ENCODE data around the gene ARHGAP27. TPM values are rescaled to one million over a fixed set of nuclear protein-coding genes. Genes with fewer than 3 reads are reported as not detected.

The ARHGAP27 gene
- total RNA-seq, 1 donor from 2014 or later: 1.0 TPM

DNA sequence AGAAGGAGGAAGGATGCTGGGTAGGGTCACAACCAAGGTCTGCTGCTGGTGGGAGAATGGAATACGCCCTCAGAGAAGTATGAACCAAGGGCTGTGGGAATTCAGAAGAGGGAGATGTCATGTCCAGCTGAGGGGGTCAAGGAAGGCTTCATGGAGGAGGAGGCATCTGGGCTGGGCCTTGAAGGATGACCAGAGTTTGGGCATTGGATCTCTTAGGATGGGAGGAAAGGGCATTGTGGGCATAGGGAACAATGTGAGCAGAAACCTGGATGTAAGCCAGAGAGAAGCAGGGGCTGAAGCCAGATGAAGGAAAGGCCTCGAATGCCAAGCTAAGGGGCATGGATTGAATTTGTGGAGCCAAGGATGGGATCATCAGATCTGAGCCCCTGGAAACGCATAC lies 66.6 kb downstream of the ARHGAP27 start:
- Histone ChIP-seq H3K4me2 (no peak overlapping the region), H3K9me3 (ENCODE audit: low read depth) (no peaks in the 10 kb centered on the region), H3K4me3 (no peak overlapping the region), H3K4me1 (peaks cover 9% of the 10 kb centered on the region), H3F3A (ENCODE audit: low read depth) (peaks cover 16% of the 10 kb centered on the region), H3K27me3 (peaks cover 4% of the 10 kb centered on the region), H3K36me3 (no peaks in the 10 kb centered on the region), H3K27ac (no peak overlapping the region), H4K20me1 (ENCODE audit: low read depth) (no peaks in the 10 kb centered on the region), H3K9ac (no peak overlapping the region), H2AFZ (replicated peaks) (no peak overlapping the region), H3K79me2 (ENCODE audit: low read depth) (no peaks in the 10 kb centered on the region)
- peaks cover 9% of the 10 kb centered on the region for H3K27me3 Mint-ChIP-seq (ENCODE audit: insufficient read depth, low read depth)
- H3K36me3 Mint-ChIP-seq: no peaks in the 10 kb centered on the region
- H3K9me3 Mint-ChIP-seq: peaks cover 2% of the 10 kb centered on the region
- peak overlapping the region; percentile 83 for H3K27ac Mint-ChIP-seq
- H3K4me1 Mint-ChIP-seq: peaks cover 15% of the 10 kb centered on the region
- no peak for DNase-seq (ENCODE audit: low spot score)
- H3K4me3 Mint-ChIP-seq: peak overlapping the region; percentile 6
- TF ChIP-seq, protein P1, sequence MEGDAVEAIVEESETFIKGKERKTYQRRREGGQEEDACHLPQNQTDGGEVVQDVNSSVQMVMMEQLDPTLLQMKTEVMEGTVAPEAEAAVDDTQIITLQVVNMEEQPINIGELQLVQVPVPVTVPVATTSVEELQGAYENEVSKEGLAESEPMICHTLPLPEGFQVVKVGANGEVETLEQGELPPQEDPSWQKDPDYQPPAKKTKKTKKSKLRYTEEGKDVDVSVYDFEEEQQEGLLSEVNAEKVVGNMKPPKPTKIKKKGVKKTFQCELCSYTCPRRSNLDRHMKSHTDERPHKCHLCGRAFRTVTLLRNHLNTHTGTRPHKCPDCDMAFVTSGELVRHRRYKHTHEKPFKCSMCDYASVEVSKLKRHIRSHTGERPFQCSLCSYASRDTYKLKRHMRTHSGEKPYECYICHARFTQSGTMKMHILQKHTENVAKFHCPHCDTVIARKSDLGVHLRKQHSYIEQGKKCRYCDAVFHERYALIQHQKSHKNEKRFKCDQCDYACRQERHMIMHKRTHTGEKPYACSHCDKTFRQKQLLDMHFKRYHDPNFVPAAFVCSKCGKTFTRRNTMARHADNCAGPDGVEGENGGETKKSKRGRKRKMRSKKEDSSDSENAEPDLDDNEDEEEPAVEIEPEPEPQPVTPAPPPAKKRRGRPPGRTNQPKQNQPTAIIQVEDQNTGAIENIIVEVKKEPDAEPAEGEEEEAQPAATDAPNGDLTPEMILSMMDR (IDR thresholded peaks at IDR 0.05): no peak
- no peak for TF ChIP-seq EZH2phosphoT487 (IDR thresholded peaks at IDR 0.05)
- TF ChIP-seq EZH2 (IDR thresholded peaks at IDR 0.05): no peak

DNA sequence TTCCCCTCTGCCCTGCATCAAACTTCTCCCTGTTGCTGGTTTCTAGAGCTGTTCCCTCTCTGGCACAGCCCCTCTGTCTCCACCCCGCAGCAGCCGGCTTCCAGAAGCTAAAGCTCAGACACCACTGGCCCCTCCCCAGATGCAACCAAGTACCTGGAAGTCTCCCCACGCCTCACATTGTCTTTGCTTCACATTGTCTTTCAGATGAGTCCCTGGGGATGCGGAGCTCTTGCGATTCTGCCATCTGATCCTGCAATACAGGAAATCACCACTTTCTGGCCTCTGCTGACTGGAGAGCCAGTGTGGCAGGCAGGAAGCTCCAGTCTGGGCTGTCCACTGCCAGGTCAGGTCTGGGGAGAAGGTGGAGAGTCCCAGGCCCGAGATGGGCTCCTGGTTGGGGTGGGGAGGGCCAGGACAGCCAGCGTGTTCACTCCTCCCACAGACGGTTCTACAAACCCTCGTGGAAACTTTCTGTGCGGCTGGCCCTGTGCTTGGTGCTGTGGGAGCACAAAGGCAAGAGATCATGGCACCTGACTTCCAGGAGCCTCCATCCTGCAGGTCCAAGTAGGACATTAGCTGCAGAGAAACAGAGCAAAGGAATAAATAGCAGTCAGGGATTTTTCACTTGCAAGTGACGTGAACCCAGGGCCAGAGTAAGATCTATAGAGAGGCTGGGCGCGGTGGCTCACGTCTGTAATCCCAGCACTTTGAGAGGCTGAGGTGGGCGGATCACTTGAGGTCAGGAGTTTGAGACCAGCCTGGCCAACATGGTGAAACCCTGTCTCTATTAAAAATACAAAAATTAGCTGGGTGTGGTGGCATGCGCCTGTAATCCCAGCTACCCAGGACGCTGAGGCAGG lies 67.9 kb downstream of the ARHGAP27 start:
- Histone ChIP-seq H3K36me3 (no peaks in the 10 kb centered on the region), H3K9me3 (ENCODE audit: low read depth) (no peaks in the 10 kb centered on the region), H3K27ac (no peak overlapping the region), H3K27me3 (no peaks in the 10 kb centered on the region), H3K4me2 (peak overlapping the region; percentile 17), H3K4me1 (peaks cover 9% of the 10 kb centered on the region), H3K79me2 (ENCODE audit: low read depth) (no peaks in the 10 kb centered on the region), H4K20me1 (ENCODE audit: low read depth) (no peaks in the 10 kb centered on the region), H3K9ac (no peak overlapping the region), H2AFZ (replicated peaks) (peak overlapping the region; percentile 91), H3K4me3 (no peak overlapping the region), H3F3A (ENCODE audit: low read depth) (peaks cover 10% of the 10 kb centered on the region)
- TF ChIP-seq, protein P1 (IDR thresholded peaks at IDR 0.05): no peak
- TF ChIP-seq EZH2 (IDR thresholded peaks at IDR 0.05): no peak
- peak; percentile 66 for DNase-seq (ENCODE audit: low spot score)
- Mint-ChIP-seq H3K36me3 (no peaks in the 10 kb centered on the region), H3K4me3 (no peak overlapping the region), H3K9me3 (peaks cover 2% of the 10 kb centered on the region), H3K27me3 (ENCODE audit: insufficient read depth, low read depth) (peaks cover 9% of the 10 kb centered on the region), H3K4me1 (peaks cover 10% of the 10 kb centered on the region), H3K27ac (no peak overlapping the region)

DNA sequence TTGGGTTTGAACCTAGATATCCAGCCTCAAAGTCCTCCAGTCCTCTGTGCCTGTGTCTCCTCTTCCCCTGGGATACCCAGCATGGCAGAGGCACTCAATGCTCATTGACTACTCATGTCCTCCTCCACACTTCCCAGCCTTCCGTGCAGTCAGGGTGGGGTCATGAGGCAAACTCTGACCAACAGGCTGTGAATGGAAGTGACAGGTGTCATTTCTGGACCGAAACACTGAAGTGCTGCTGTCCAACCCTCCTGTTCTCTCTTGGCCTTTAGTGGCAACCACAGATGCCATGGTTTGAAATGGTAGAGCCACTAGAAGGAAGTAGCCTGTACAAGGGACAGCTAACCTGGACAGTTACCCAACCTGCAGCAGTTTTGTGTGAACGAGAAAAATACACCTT lies 69.2 kb downstream of the ARHGAP27 start:
- TF ChIP-seq, protein P1 (IDR thresholded peaks at IDR 0.05): no peak
- TF ChIP-seq EZH2 (IDR thresholded peaks at IDR 0.05) (no peak), EZH2phosphoT487 (IDR thresholded peaks at IDR 0.05) (no peak)
- Histone ChIP-seq H3K36me3 (no peaks in the 10 kb centered on the region), H3F3A (ENCODE audit: low read depth) (peaks cover 10% of the 10 kb centered on the region), H3K9ac (no peak overlapping the region), H2AFZ (replicated peaks) (no peak overlapping the region), H4K20me1 (ENCODE audit: low read depth) (no peaks in the 10 kb centered on the region), H3K4me1 (peaks cover 9% of the 10 kb centered on the region), H3K79me2 (ENCODE audit: low read depth) (no peaks in the 10 kb centered on the region), H3K27me3 (no peaks in the 10 kb centered on the region), H3K9me3 (ENCODE audit: low read depth) (no peaks in the 10 kb centered on the region), H3K4me2 (no peak overlapping the region), H3K4me3 (no peak overlapping the region), H3K27ac (no peak overlapping the region)
- H3K36me3 Mint-ChIP-seq: no peaks in the 10 kb centered on the region
- DNase-seq (ENCODE audit: low spot score): no peak
- peaks cover 2% of the 10 kb centered on the region for H3K9me3 Mint-ChIP-seq
- H3K27ac Mint-ChIP-seq: no peak overlapping the region
- peaks cover 7% of the 10 kb centered on the region for H3K27me3 Mint-ChIP-seq (ENCODE audit: insufficient read depth, low read depth)
- H3K4me1 Mint-ChIP-seq: peaks cover 10% of the 10 kb centered on the region
- H3K4me3 Mint-ChIP-seq: no peak overlapping the region
